NCI-H82 treated with DMSO at 0.1 percent for 48 hours (cell line): ENCODE data around the gene AFP.

Experiments used
- DNase-seq: peaks from one replicate; lab custom pipeline; 2025; ENCODE audit not compliant: unreplicated experiment; lab: John Stamatoyannopoulos, UW

The AFP gene

GRCh38 chr4:73413294-73413755 lies 22.7 kb upstream of the AFP start:
- no peak for DNase-seq

DNA sequence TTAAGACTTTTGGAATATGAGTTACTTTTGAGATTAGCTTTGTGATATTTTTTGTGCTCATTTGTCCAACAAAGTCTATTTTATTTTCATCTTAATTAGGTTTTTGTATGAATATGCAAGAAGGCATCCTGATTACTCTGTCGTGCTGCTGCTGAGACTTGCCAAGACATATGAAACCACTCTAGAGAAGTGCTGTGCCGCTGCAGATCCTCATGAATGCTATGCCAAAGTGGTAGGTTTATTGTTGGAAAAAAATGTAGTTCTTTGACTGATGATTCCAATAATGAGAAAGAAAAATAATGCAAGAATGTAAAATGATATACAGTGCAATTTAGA lies 21.1 kb upstream of the AFP start:
- no peak for DNase-seq

DNA sequence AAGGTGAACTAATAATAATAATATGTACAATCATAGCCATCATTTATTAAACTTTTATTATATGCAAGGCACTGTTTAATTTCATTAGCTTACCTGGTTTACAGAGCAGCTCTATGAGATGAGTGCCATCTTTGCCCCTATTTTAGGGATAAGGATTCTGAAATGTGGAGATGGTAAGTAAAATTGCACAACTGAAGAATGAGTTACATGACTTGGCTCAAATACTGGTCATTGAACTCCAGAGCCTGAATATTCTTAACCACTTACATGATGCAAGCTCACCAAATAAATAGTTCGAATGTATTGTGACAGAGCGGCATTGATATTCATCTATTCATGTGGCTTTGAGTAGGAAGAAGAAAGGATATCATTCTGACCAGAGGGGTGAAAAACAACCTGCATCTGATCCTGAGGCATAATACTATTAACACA lies 20.2 kb upstream of the AFP start:
- no peak for DNase-seq

- no peak for DNase-seq
These were observed 19.5 kb upstream of the AFP start for GRCh38 chr4:73416423-73417087.

- no peak for DNase-seq
These were observed 18.7 kb upstream of the AFP start for GRCh38 chr4:73417342-73417741.

- no peak for DNase-seq
These were observed 18.0 kb upstream of the AFP start for GRCh38 chr4:73417973-73418372.

DNA sequence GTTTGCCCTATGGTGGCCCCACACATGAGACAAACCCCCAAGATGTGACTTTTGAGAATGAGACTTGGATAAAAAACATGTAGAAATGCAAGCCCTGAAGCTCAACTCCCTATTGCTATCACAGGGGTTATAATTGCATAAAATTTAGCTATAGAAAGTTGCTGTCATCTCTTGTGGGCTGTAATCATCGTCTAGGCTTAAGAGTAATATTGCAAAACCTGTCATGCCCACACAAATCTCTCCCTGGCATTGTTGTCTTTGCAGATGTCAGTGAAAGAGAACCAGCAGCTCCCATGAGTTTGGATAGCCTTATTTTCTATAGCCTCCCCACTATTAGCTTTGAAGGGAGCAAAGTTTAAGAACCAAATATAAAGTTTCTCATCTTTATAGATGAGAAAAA lies 17.3 kb upstream of the AFP start:
- DNase-seq: no peak

GRCh38 chr4:73419106-73420038 lies 16.6 kb upstream of the AFP start:
- no peak for DNase-seq

- DNase-seq: no peak
These were observed 15.4 kb upstream of the AFP start for GRCh38 chr4:73420615-73421014.

DNA sequence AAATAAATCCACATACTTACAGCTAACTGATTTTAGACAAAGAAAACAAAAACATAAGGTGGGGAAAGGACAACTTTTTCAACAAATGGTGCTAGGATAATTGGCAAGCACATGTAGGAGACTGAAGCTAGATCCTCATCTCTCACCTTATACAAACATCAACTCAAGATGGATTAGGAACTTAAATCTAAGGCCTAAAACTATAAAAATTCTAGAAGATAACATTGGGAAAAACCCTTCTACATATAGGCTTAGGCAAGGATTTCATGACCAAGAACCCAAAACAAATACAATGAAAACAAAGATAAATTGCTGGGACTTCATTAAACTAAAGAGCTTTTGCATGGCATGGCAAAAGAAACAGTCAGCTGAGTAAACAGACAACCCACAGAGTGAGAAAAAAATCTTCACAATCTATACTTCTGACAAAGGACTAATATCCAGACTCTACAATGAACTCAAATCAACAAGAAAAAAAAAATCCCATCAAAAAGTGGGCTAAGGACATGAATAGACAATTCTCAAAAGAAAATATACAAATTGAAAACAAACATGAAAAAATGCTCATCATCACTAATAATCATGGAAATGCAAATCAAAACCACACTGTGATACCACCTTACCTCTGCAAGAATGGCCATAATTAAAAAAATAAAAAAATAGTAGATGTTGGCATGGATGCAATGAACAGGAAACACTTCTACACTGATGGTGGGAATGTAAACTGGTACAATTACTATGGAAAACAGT lies 14.1 kb upstream of the AFP start:
- DNase-seq: no peak

DNA sequence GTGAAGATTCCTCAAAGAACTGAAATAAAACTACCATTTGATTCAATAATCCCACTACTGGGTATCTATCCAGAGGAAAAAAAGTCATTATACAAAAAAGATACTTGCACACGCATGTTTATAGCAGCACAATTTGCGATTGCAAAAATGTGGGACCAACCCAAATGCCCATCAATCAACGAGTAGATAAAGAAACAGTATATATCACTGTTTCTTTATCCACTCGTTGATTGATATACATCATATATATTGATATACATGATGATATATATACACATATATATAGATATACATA lies 13.6 kb upstream of the AFP start:
- DNase-seq: no peak

GRCh38 chr4:73423184-73423583 lies 12.8 kb upstream of the AFP start:
- DNase-seq: no peak

DNA sequence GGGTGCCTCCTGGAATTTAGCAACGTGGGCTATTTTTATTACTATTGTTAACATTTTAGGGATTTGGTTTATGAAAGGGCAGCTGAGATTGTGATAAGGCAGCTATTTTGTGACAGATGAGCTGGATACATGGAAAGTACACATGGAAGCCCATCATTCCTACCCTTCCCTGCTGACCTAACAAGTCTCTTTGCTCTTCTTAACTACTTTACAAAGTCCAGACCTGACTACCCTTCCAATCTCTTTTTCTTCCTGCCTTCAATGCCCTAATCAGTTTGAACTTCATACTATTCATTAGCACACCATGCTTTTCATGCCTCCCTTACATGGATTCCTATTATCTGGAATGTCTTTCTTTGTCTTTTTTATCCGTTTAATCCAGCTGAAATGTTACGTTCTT lies 9.4 kb upstream of the AFP start:
- DNase-seq: no peak

- no peak for DNase-seq
These were observed 6.9 kb upstream of the AFP start for GRCh38 chr4:73429118-73429517.

- DNase-seq: no peak
These were observed 6.0 kb upstream of the AFP start for GRCh38 chr4:73429826-73430587.

GRCh38 chr4:73431813-73432168 lies 4.2 kb upstream of the AFP start:
- DNase-seq: no peak

GRCh38 chr4:73432169-73433000 lies 3.6 kb upstream of the AFP start:
- no peak for DNase-seq

- DNase-seq: no peak
These were observed 2.9 kb upstream of the AFP start for GRCh38 chr4:73433140-73433539.

GRCh38 chr4:73434311-73434710 lies 1.7 kb upstream of the AFP start:
- DNase-seq: no peak
